Gastrocnemius medialis (tissue), 4 donors: ENCODE data around the gene IL12RB1.

ENCODE experiments used
- CTCF ChIP-seq, 5 experiments: fragments of 450-650 bp in 3 of 5; fragments of 200-600 bp in 2 of 5; sonication (generic) in 2 of 5; IDR thresholded peaks in 4 of 5; conservative IDR thresholded peaks in 1 of 5; 1 replicate in 4 of 5; 2 replicates in 1 of 5; pipeline ENCODE4 v1.5.1; 2016 to 2019; ENCODE audit warnings: antibody characterized with exemption in 5 of 5, mild to moderate bottlenecking in 3 of 5, moderate library complexity in 3 of 5
- POLR2A ChIP-seq, 2 donors: fragments of 450-650 bp; IDR thresholded peaks; one replicate each; pipeline ENCODE4 v1.6.1; 2017; ENCODE audit warnings: antibody characterized with exemption in 2 of 2, mild to moderate bottlenecking in 2 of 2, moderate library complexity in 2 of 2

- TF ChIP-seq CTCF (IDR thresholded peaks at IDR 0.05 in 4 of 5, conservative IDR thresholded peaks at IDR 0.05 in 1 of 5) (no peak), POLR2A (IDR thresholded peaks at IDR 0.05) (no peak)
These were observed 34.4 kb upstream of the IL12RB1 start for GRCh38 chr19:18121166-18121565.
